HEK293T (cell line): ENCODE measurements around the gene RGL1.

ENCODE experiments used
- CTCF ChIA-PET: fragments of 350-600 bp; formaldehyde crosslinking; extraction: SDS; loops from one replicate; lab custom pipeline; 2021; ENCODE audit warnings: antibody characterized with exemption, inconsistent platforms; lab: Yijun Ruan, JAX
- POLR2A ChIA-PET: fragments of 350-600 bp; formaldehyde crosslinking; extraction: SDS; loops from one replicate; lab custom pipeline; 2020; ENCODE audit warnings: antibody characterized with exemption, inconsistent platforms; lab: Yijun Ruan, JAX
- DNase-seq: peaks from one replicate; pipeline ENCODE4 v3.0.0; 2012; ENCODE audit warnings: mixed read lengths; ENCODE audit errors: extremely low spot score
- ARNT ChIP-seq: fragments of 450-650 bp; IDR thresholded peaks from 2 replicates; pipeline ENCODE4 v1.6.1; 2017; ENCODE audit warnings: mild to moderate bottlenecking
- CTBP1 ChIP-seq: fragments of 450-650 bp; IDR thresholded peaks from 2 replicates; pipeline ENCODE4 v1.6.1; 2016; ENCODE audit warnings: borderline replicate concordance
- ELF4 ChIP-seq: fragments of 450-650 bp; IDR thresholded peaks from 2 replicates; pipeline ENCODE4 v1.6.1; 2017; ENCODE audit warnings: antibody characterized with exemption
- FOXA1 ChIP-seq: fragments of 450-650 bp; IDR thresholded peaks from 2 replicates; pipeline ENCODE4 v1.6.1; 2016; ENCODE audit warnings: mild to moderate bottlenecking
- FOXK2 ChIP-seq: fragments of 450-650 bp; IDR thresholded peaks from 2 replicates; pipeline ENCODE4 v1.6.1; 2016; ENCODE audit warnings: mild to moderate bottlenecking
- FOXM1 ChIP-seq: fragments of 450-650 bp; IDR thresholded peaks from 2 replicates; pipeline ENCODE4 v1.6.1; 2017; ENCODE audit warnings: mild to moderate bottlenecking, borderline replicate concordance
- HDGF ChIP-seq: fragments of 450-650 bp; IDR thresholded peaks from 2 replicates; pipeline ENCODE4 v1.6.1; 2017; ENCODE audit warnings: antibody characterized with exemption, borderline replicate concordance
- L3MBTL2 ChIP-seq: fragments of 450-650 bp; conservative IDR thresholded peaks from 2 replicates; pipeline ENCODE4 v1.6.1; 2016; ENCODE audit warnings: mild to moderate bottlenecking
- LEF1 ChIP-seq: fragments of 450-650 bp; IDR thresholded peaks from 2 replicates; pipeline ENCODE4 v1.6.1; 2017; ENCODE audit warnings: mild to moderate bottlenecking, borderline replicate concordance
- NFRKB ChIP-seq: fragments of 450-650 bp; IDR thresholded peaks from 2 replicates; pipeline ENCODE4 v1.6.1; 2016; ENCODE audit warnings: mild to moderate bottlenecking, moderate library complexity
- PKNOX1 ChIP-seq: fragments of 450-650 bp; IDR thresholded peaks from 2 replicates; pipeline ENCODE4 v1.6.1; 2016
- SP1 ChIP-seq: fragments of 450-650 bp; IDR thresholded peaks from 2 replicates; pipeline ENCODE4 v1.6.1; 2017
- SUZ12 ChIP-seq: fragments of 450-650 bp; IDR thresholded peaks from 2 replicates; pipeline ENCODE4 v1.6.1; 2016; ENCODE audit warnings: mild to moderate bottlenecking
- TARDBP ChIP-seq: fragments of 450-650 bp; IDR thresholded peaks from 2 replicates; pipeline ENCODE4 v1.6.1; 2016
- ZNF384 ChIP-seq: fragments of 450-650 bp; IDR thresholded peaks from 2 replicates; pipeline ENCODE4 v1.6.1; 2016

Gene RGL1

DNA sequence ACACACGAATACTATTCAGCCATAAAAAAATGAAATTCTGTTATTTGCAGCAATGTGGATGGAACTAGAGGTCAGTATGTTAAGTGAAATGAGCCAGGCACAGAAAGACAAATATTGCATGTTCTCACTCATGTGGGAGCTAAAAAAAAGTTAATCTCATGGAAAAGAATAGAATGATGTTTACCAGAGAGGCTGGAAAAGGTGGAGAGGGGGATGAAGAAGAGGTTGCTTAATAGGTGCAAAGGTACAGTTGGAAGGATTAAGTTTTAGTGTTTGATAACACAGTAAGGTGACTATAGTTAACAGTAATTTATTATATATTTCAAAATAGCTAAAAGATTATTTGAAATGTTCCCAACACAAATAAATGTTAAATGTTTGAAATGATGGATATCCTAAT is 10.8 kb upstream of the RGL1 start:
- POLR2A ChIA-PET: no interaction called here
- CTCF ChIA-PET: no interaction called here
- TF ChIP-seq L3MBTL2 (no peak), FOXA1 (no peak), ELF4 (no peak), HDGF (no peak), ARNT (no peak), FOXK2 (no peak), LEF1 (no peak), CTBP1 (no peak), FOXM1 (no peak), PKNOX1 (no peak), SP1 (no peak), SUZ12 (no peak), ZNF384 (no peak), TARDBP (no peak)
- no peak for DNase-seq

DNA sequence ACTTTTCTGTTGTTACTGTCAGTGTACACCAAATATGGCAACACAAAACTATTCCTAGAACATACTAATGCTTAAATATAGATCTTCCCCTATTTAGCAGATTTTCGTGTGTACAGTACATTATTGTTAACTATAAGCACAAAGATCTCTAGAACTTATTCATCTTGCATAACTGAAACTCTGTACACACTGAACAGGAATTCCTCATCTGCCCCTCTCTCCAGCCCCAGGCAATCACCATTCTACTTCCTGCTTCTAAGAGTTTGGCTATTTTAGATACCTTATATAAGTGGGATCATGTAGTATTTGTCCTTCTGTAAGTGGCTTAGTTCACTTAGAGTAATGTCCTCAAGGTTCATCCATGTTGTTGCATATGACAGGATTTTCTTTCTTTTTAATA is 4.5 kb upstream of the RGL1 start:
- POLR2A ChIA-PET: no interaction called here
- TF ChIP-seq SUZ12: no peak
- CTCF ChIA-PET: no interaction called here
- no peak for DNase-seq

DNA sequence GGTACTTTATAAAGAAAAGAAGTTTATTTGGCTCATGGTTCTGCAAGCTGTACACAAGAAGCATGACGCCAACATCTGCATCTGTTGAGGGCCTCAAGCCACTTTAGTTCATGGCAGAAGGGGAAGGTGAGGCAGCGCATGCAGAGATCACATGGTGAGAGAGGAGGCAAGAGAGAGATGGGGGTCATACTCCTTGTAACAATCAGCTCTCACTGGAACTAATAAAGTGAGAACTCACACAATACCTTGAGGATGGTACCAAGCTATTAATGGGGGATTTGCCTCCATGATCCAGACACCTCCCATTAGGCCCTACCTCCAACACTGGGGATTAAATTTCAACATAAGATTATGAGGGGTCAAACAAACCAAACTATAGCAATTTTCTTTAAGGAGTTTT is 3.3 kb upstream of the RGL1 start:
- no peak for DNase-seq
- ChIA-PET POLR2A (no interaction called here), CTCF (no interaction called here)
- no peak for TF ChIP-seq LEF1
- TF ChIP-seq FOXM1: no peak
- no peak for TF ChIP-seq FOXK2
- TF ChIP-seq NFRKB: no peak
- no peak for TF ChIP-seq PKNOX1

DNA sequence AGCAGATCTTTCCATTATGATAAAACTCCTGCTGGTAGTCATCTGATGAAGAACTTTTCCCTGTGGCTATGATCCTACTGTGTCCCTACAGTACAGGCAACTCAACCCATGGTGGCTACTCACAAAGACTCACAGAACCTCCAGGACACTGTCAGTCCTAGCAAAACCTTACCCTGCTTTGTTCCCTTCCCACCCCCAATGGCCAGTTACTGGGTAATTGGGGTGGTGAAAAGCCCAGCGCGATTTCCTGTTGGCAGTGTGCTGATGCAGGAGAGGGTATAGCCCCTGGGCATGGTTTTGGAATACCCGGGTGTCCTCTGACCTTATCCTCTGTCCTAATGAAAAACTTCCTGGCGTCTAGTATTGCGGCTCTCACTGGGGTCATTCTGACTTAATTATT is 533 bp upstream of the RGL1 start:
- ChIA-PET POLR2A (no interaction called here), CTCF (interaction anchor here (0.7 kb wide), 1 partner anchor 14 kb away, joined by 7 read pairs; no protein-coding TSS in a partner anchor)
- TF ChIP-seq PKNOX1 (no peak), SUZ12 (no peak), CTBP1 (no peak)
- DNase-seq: no peak

DNA sequence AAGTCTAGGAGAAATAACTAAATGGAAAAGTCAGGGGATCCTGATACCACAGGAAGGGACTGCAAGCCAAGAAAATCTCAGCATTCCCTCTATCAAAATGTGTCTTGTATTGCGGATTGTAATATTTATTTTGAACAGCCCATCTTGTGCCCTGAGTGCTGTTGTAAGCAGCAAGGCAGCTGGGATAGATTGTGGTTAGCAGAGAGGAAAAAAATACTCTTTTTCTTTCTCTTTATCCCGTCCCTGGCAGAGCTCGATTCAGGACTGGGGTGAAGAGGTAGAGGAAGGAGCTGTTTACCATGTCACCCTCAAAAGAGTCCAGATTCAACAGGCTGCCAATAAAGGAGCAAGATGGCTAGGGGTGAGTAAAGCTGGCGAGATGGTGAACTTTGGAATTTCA is 1.2 kb downstream of the RGL1 start:
- ChIA-PET POLR2A (no interaction called here), CTCF (no interaction called here)
- TF ChIP-seq L3MBTL2 (no peak), TARDBP (no peak), LEF1 (no peak), NFRKB (no peak), ZNF384 (0 out of 2 replicates have a peak, but pooled peaks have one; percentile 2)

GRCh38 chr1:183806675-183807074 is 1.8 kb downstream of the RGL1 start:
- CTCF ChIA-PET: no interaction called here
- TF ChIP-seq FOXK2: no peak
- POLR2A ChIA-PET: no interaction called here
- DNase-seq: no peak

More for the DNA sequence above, 1.2 kb downstream of the RGL1 start:
- DNase-seq: no peak

- CTCF ChIA-PET: interaction anchor here (0.6 kb wide), 1 partner anchor 9 kb away, joined by 3 read pairs; no protein-coding TSS in a partner anchor
Measured at GRCh38 chr1:183807549-183808168, 2.7 kb downstream of the RGL1 start.

DNA sequence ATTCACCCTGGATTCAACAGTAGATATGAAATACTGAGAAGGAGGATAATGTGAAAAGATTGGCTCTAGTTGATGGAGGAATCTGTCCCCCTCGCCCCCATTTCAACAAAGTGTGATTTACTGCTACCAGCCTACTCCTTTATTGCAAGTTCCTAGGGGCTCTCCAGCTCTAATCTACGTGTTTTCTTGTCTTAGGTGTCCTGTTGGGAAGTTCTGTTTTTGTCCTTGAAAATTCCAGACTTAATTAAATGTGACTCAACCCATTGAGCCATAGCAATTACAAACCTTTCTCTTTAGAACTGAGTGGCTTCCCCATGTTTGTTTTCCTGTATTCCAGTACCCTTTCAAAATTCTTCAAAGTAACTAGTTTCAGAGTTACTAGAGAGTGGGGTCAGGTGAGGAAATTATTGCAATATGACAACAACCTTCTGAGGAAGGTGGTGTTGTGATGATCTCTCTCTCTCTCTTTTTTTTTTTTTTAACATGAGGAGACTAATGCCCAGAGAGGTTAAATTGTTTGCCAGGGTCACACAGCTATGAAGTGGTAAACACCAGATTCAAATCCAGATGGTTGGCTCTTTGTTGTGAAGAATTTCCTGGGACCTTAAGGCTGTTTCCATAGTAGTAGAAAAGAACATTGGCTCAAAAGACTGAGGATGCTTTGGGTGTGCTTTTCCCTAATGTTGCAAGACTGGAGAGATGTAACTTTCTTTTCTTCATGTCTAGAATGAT is 3.5 kb downstream of the RGL1 start:
- POLR2A ChIA-PET: no interaction called here
- TF ChIP-seq SP1: no peak
- no peak for TF ChIP-seq L3MBTL2
- no peak for TF ChIP-seq ELF4
- no peak for TF ChIP-seq FOXM1
- TF ChIP-seq ZNF384: no peak
- no peak for TF ChIP-seq NFRKB
- no peak for TF ChIP-seq FOXK2
- DNase-seq: no peak
- CTCF ChIA-PET: no interaction called here

More at GRCh38 chr1:183807549-183808168, 2.7 kb downstream of the RGL1 start:
- no peak for DNase-seq
- no peak for TF ChIP-seq HDGF
- TF ChIP-seq FOXK2: no peak
- TF ChIP-seq SUZ12: no peak
- POLR2A ChIA-PET: no interaction called here
